Esophagus (tissue), 2 donors: ENCODE results near the gene COG5. TPM values are rescaled to one million over a fixed set of nuclear protein-coding genes. Genes with fewer than 3 reads are reported as not detected.

Source experiments
- H3K27ac ChIP-seq, 2 donors: one replicate each; pipeline ENCODE4 v1.5.1; 2013; ENCODE audit warnings: low read depth in 2 of 2, mild to moderate bottlenecking in 2 of 2, inconsistent platforms in 1 of 2, low read length in 1 of 2, moderate library complexity in 1 of 2
- H3K27me3 ChIP-seq, 2 donors: one replicate each; pipeline ENCODE4 v1.6.1; 2013; ENCODE audit warnings: low read length in 2 of 2, control low read depth in 1 of 2, mild to moderate bottlenecking in 1 of 2; ENCODE audit not compliant: insufficient read depth in 2 of 2, control insufficient read depth in 1 of 2
- H3K36me3 ChIP-seq, 2 donors: one replicate each; pipeline ENCODE4 v1.6.1; 2013; ENCODE audit warnings: low read length in 1 of 2; ENCODE audit not compliant: control insufficient read depth in 2 of 2, insufficient read depth in 2 of 2
- H3K4me1 ChIP-seq, 2 donors: one replicate each; pipeline ENCODE4 v1.6.1; 2013; ENCODE audit warnings: low read length in 1 of 2; ENCODE audit not compliant: control insufficient read depth in 2 of 2, insufficient read depth in 2 of 2
- H3K4me3 ChIP-seq, 2 donors: one replicate each; pipeline ENCODE4 v1.5.1; 2013; ENCODE audit warnings: low read length in 2 of 2, mild to moderate bottlenecking in 2 of 2, low read depth in 1 of 2, moderate library complexity in 1 of 2
- H3K9me3 ChIP-seq, 2 donors: one replicate each; pipeline ENCODE4 v1.6.1; 2013; ENCODE audit warnings: mild to moderate bottlenecking in 2 of 2, low read depth in 1 of 2, low read length in 1 of 2, moderate library complexity in 1 of 2; ENCODE audit not compliant: control insufficient read depth in 2 of 2, insufficient read depth in 1 of 2
- WGBS, 2 donors: extraction: QIAGEN DNeasy Blood & Tissue Kit; methylation state at CpG; one replicate each; pipeline ENCODE4 v1.1.7; 2013; 5-methylcytosine and 5-hydroxymethylcytosine counted together
- polyA plus RNA-seq, 2 donors: library from polyadenylated mRNA; stranded (reverse); fragments of 200-250 nt; gene quantifications; one replicate each; pipeline ENCODE4 v1.2.3, GENCODE V29; 2013
- donor health status: healthy with polysubstance abuse.
- donor health status: Bipolar disorder and iron deficiency.

Gene COG5
- polyA plus RNA-seq, 2 donors = 4.3 to 7.2 TPM

GRCh38 chr7:107242267-107242666 lies 321.5 kb downstream of the COG5 start:
- Histone ChIP-seq H3K4me1 (no peaks in the 10 kb centered on the region), H3K36me3 (peaks cover 0 to 6% of the 10 kb centered on the region in 2 donors), H3K27me3 (no peaks in the 10 kb centered on the region), H3K9me3 (no peaks in the 10 kb centered on the region), H3K4me3 (no peak overlapping the region), H3K27ac (no peak overlapping the region)
- 97 to 98% methylated on average over 4 of the region's 4 CpGs for WGBS, 2 donors

GRCh38 chr7:107237451-107237850 lies 326.3 kb downstream of the COG5 start:
- 93 to 94% methylated on average over 4 of the region's 4 CpGs for WGBS, 2 donors
- H3K4me1 ChIP-seq = no peaks in the 10 kb centered on the region
- H3K9me3 ChIP-seq = no peaks in the 10 kb centered on the region
- peaks cover 0 to 3% of the 10 kb centered on the region in 2 donors for H3K36me3 ChIP-seq
- no peak overlapping the region for H3K27ac ChIP-seq
- no peaks in the 10 kb centered on the region for H3K27me3 ChIP-seq
- no peak overlapping the region for H3K4me3 ChIP-seq

- Histone ChIP-seq H3K4me1 (no peaks in the 10 kb centered on the region), H3K27me3 (no peaks in the 10 kb centered on the region), H3K36me3 (peaks cover 0 to 3% of the 10 kb centered on the region in 2 donors), H3K4me3 (no peak overlapping the region), H3K27ac (no peak overlapping the region), H3K9me3 (no peaks in the 10 kb centered on the region)
Observed at GRCh38 chr7:107236862-107237261, 326.9 kb downstream of the COG5 start.

- no peaks in the 10 kb centered on the region for H3K27me3 ChIP-seq
- 72 to 80% methylated on average over 3 of the region's 3 CpGs for WGBS, 2 donors
- no peak overlapping the region for H3K4me3 ChIP-seq
- H3K36me3 ChIP-seq = peaks cover 0 to 3% of the 10 kb centered on the region in 2 donors
- no peaks in the 10 kb centered on the region for H3K9me3 ChIP-seq
- no peaks in the 10 kb centered on the region for H3K4me1 ChIP-seq
- H3K27ac ChIP-seq = no peak overlapping the region
Observed at GRCh38 chr7:107234436-107234835, 329.3 kb downstream of the COG5 start.

- 91 to 95% methylated on average over 1 of the region's 1 CpG for WGBS, 2 donors
- Histone ChIP-seq H3K27me3 (no peaks in the 10 kb centered on the region), H3K36me3 (peaks cover 0 to 3% of the 10 kb centered on the region in 2 donors), H3K4me3 (no peak overlapping the region), H3K4me1 (no peaks in the 10 kb centered on the region), H3K9me3 (no peaks in the 10 kb centered on the region), H3K27ac (no peak overlapping the region)
Observed at GRCh38 chr7:107233981-107234380, 329.7 kb downstream of the COG5 start.

GRCh38 chr7:107233174-107233573 lies 330.5 kb downstream of the COG5 start:
- Histone ChIP-seq H3K9me3 (no peaks in the 10 kb centered on the region), H3K36me3 (peaks cover 0 to 3% of the 10 kb centered on the region in 2 donors), H3K4me3 (no peak overlapping the region), H3K27me3 (no peaks in the 10 kb centered on the region), H3K4me1 (no peaks in the 10 kb centered on the region), H3K27ac (no peak overlapping the region)
- WGBS, 2 donors = 85% methylated on average over 4 of the region's 4 CpGs

- WGBS, 2 donors = 91 to 92% methylated on average over 7 of the region's 7 CpGs
- Histone ChIP-seq H3K27me3 (no peaks in the 10 kb centered on the region), H3K36me3 (peaks cover 0 to 2% of the 10 kb centered on the region in 2 donors), H3K9me3 (no peaks in the 10 kb centered on the region), H3K4me3 (no peak overlapping the region), H3K27ac (no peak overlapping the region), H3K4me1 (no peaks in the 10 kb centered on the region)
Observed at GRCh38 chr7:107232568-107233090, 331.1 kb downstream of the COG5 start.

GRCh38 chr7:107230334-107230733 lies 333.4 kb downstream of the COG5 start:
- no peaks in the 10 kb centered on the region for H3K4me1 ChIP-seq
- 61 to 84% methylated on average over 3 of the region's 3 CpGs for WGBS, 2 donors
- no peak overlapping the region for H3K27ac ChIP-seq
- H3K4me3 ChIP-seq = no peak overlapping the region
- H3K27me3 ChIP-seq = no peaks in the 10 kb centered on the region
- H3K9me3 ChIP-seq = no peaks in the 10 kb centered on the region
- no peaks in the 10 kb centered on the region for H3K36me3 ChIP-seq

- WGBS, 2 donors = 98 to 99% methylated on average over 2 of the region's 2 CpGs
- no peak overlapping the region for H3K4me3 ChIP-seq
- no peaks in the 10 kb centered on the region for H3K27me3 ChIP-seq
- no peaks in the 10 kb centered on the region for H3K9me3 ChIP-seq
- H3K27ac ChIP-seq = no peak overlapping the region
- H3K4me1 ChIP-seq = no peaks in the 10 kb centered on the region
- H3K36me3 ChIP-seq = no peaks in the 10 kb centered on the region
Observed at GRCh38 chr7:107228291-107228690, 335.4 kb downstream of the COG5 start.

GRCh38 chr7:107224374-107225223 lies 339.1 kb downstream of the COG5 start:
- no peak overlapping the region for H3K27ac ChIP-seq
- 74 to 78% methylated on average over 5 of the region's 5 CpGs for WGBS, 2 donors
- no peaks in the 10 kb centered on the region for H3K9me3 ChIP-seq
- H3K27me3 ChIP-seq = no peaks in the 10 kb centered on the region
- H3K4me3 ChIP-seq = no peak overlapping the region
- no peaks in the 10 kb centered on the region for H3K36me3 ChIP-seq
- no peaks in the 10 kb centered on the region for H3K4me1 ChIP-seq
